Kidney (tissue), 2 donors: ENCODE measurements around the gene FANCM. TPM values are rescaled to one million over a fixed set of nuclear protein-coding genes. Genes with fewer than 3 reads are reported as not detected.

Experiments used
- polyA plus RNA-seq: library from polyadenylated mRNA; stranded (reverse); fragments of 350-450 nt; fragmentation: Illumina TruSeq; extraction: RNeasy Lipid Tissue Mini Kit (QIAGEN cat#74804); gene quantifications from one replicate; pipeline ENCODE4 v1.2.3, GENCODE V29; 2014; ENCODE audit warnings: low read depth, low replicate concordance; ENCODE audit not compliant: insufficient read depth
- total RNA-seq: library from RNA; stranded (reverse); fragmentation: NEBNext Ultra II Directional; extraction: Animal tissue kit (Norgen Biotek cat#: 25700); gene quantifications from one replicate; pipeline ENCODE4 v1.2.1, GENCODE V29; 2021
- donor health status: DM: yes; HTN: yes; CAD: no.

Gene FANCM
- total and polyA plus RNA-seq, 2 donors from 2014 or later = 2.6 to 6.4 TPM

Other genes starting within 250 kb of the FANCM start
- 16.3 TPM for gene KLHL28, start 174.0 kb upstream of the FANCM start, total RNA-seq
- 1.6 TPM for gene KLHL28, start 174.0 kb upstream of the FANCM start, polyA plus RNA-seq
- 25.6 TPM for gene TOGARAM1, start 173.7 kb upstream of the FANCM start, total RNA-seq
- 9.5 TPM for gene TOGARAM1, start 173.7 kb upstream of the FANCM start, polyA plus RNA-seq
- 35.6 TPM for gene PRPF39, start 51.8 kb upstream of the FANCM start, total RNA-seq
- 15.4 TPM for gene PRPF39, start 51.8 kb upstream of the FANCM start, polyA plus RNA-seq
- gene FKBP3, start 1.4 kb upstream of the FANCM start, total RNA-seq = 52.7 TPM
- gene FKBP3, start 1.4 kb upstream of the FANCM start, polyA plus RNA-seq = 122 TPM
- gene MIS18BP1, start 117.3 kb downstream of the FANCM start, total RNA-seq = 17.9 TPM
- 3.7 TPM for gene MIS18BP1, start 117.3 kb downstream of the FANCM start, polyA plus RNA-seq